ENCODE data around the gene HSH2D. TPM values are rescaled to one million over a fixed set of nuclear protein-coding genes. Genes with fewer than 3 reads are reported as not detected.

HSH2D gene
- total RNA-seq, 1 donor from 2014 or later, result 0.05 TPM

GRCh38 chr19:16193466-16193865 lies 50.0 kb downstream of the HSH2D start:
- DNase-seq (ENCODE audit: low read depth), result no peak

- peak; percentile 77 for DNase-seq (ENCODE audit: low read depth)
These were observed 53.7 kb downstream of the HSH2D start for GRCh38 chr19:16197188-16197621.

- DNase-seq (ENCODE audit: low read depth), result peak; percentile 96
These were observed 54.3 kb downstream of the HSH2D start, which contains the start of gene AP1M1 for GRCh38 chr19:16197622-16198369. Gene AP1M1 (plus strand): TSS chr19:16197911. CDS start chr19:16198027, 116 bp downstream.

GRCh38 chr19:16198370-16198651 lies 54.8 kb downstream of the HSH2D start:
- DNase-seq (ENCODE audit: low read depth), result no peak

GRCh38 chr19:16199275-16199932 lies 55.9 kb downstream of the HSH2D start:
- DNase-seq (ENCODE audit: low read depth), result no peak

- DNase-seq (ENCODE audit: low read depth), result peak; percentile 78
These were observed 56.8 kb downstream of the HSH2D start for GRCh38 chr19:16200038-16201010.

GRCh38 chr19:16201011-16201391 lies 57.5 kb downstream of the HSH2D start:
- no peak for DNase-seq (ENCODE audit: low read depth)

- DNase-seq (ENCODE audit: low read depth), result no peak
These were observed 59.1 kb downstream of the HSH2D start for GRCh38 chr19:16202320-16203255.

GRCh38 chr19:16203256-16204004 lies 59.9 kb downstream of the HSH2D start:
- no peak for DNase-seq (ENCODE audit: low read depth)

- no peak for DNase-seq (ENCODE audit: low read depth)
These were observed 60.5 kb downstream of the HSH2D start for GRCh38 chr19:16204005-16204294.

GRCh38 chr19:16205205-16206045 lies 61.9 kb downstream of the HSH2D start:
- no peak for DNase-seq (ENCODE audit: low read depth)

- no peak for DNase-seq (ENCODE audit: low read depth)
These were observed 62.6 kb downstream of the HSH2D start for GRCh38 chr19:16206046-16206605.

GRCh38 chr19:16206637-16207036 lies 63.2 kb downstream of the HSH2D start:
- DNase-seq (ENCODE audit: low read depth), result no peak

- DNase-seq (ENCODE audit: low read depth), result no peak
These were observed 63.6 kb downstream of the HSH2D start for GRCh38 chr19:16207063-16207462.

- no peak for DNase-seq (ENCODE audit: low read depth)
These were observed 64.1 kb downstream of the HSH2D start for GRCh38 chr19:16207490-16208025.
